CD14-positive monocyte (primary cell): ENCODE measurements around the gene CFL1. TPM values are rescaled to one million over a fixed set of nuclear protein-coding genes. Genes with fewer than 3 reads are reported as not detected.

Experiments
- DNase-seq, 3 donors: peaks; one replicate each; pipeline ENCODE4 v3.0.0-alpha.2; 2011 to 2022
- H2AFZ ChIP-seq: 2 replicates; pipeline ENCODE4 v1.6.0; 2012; ENCODE audit warnings: mild to moderate bottlenecking, low read depth, low read length, inconsistent platforms; ENCODE audit not compliant: insufficient read depth, poor library complexity, severe bottlenecking
- H3K27ac ChIP-seq, 2 donors: 1 replicate in 1 of 2; 2 replicates in 1 of 2; pipeline ENCODE4 v1.5.1; 2012 to 2013; ENCODE audit warnings: low read length in 2 of 2, control low read depth in 1 of 2, inconsistent platforms in 1 of 2, low read depth in 1 of 2, mild to moderate bottlenecking in 1 of 2
- H3K27me3 ChIP-seq, 2 donors: one replicate each; pipeline versions ENCODE4 v1.6.0 to v1.6.1; 2011 to 2013; ENCODE audit warnings: low read length in 2 of 2; ENCODE audit not compliant: control insufficient read depth in 2 of 2, insufficient read depth in 2 of 2
- H3K36me3 ChIP-seq, 2 donors: replicated peaks in 1 of 2; 1 replicate in 1 of 2; 2 replicates in 1 of 2; pipeline versions ENCODE4 v1.5.1 to v1.6.1; 2012 to 2013; ENCODE audit warnings: low read length in 2 of 2, control low read depth in 1 of 2, inconsistent platforms in 1 of 2, mild to moderate bottlenecking in 1 of 2; ENCODE audit not compliant: insufficient read depth in 2 of 2, control insufficient read depth in 1 of 2
- H3K4me1 ChIP-seq, 2 donors: 1 replicate in 1 of 2; 2 replicates in 1 of 2; pipeline versions ENCODE4 v1.5.1 to v1.6.1; 2012 to 2013; ENCODE audit warnings: low read length in 2 of 2, control low read depth in 1 of 2, inconsistent platforms in 1 of 2, mild to moderate bottlenecking in 1 of 2, moderate library complexity in 1 of 2; ENCODE audit not compliant: insufficient read depth in 2 of 2, control insufficient read depth in 1 of 2
- H3K4me2 ChIP-seq: replicated peaks from 2 replicates; pipeline ENCODE3; 2012; ENCODE audit warnings: low read length, moderate library complexity, mild to moderate bottlenecking; ENCODE audit not compliant: poor library complexity, severe bottlenecking; ENCODE audit errors: extremely low read depth
- H3K4me3 ChIP-seq, 3 experiments: fragments of 200-600 bp in 1 of 3; sonication (generic) in 1 of 3; replicated peaks in 1 of 3; 1 replicate in 2 of 3; 2 replicates in 1 of 3; pipeline ENCODE4 v1.5.1; 2011 to 2013; ENCODE audit warnings: low read length in 3 of 3, mild to moderate bottlenecking in 3 of 3, control low read depth in 2 of 3, low read depth in 2 of 3, inconsistent platforms in 1 of 3, moderate library complexity in 1 of 3
- H3K79me2 ChIP-seq: 2 replicates; pipeline ENCODE4 v1.6.0; 2012; ENCODE audit warnings: mild to moderate bottlenecking, control low read depth, inconsistent platforms, low read length, moderate library complexity; ENCODE audit not compliant: insufficient read depth
- H3K9ac ChIP-seq: 2 replicates; pipeline ENCODE4 v1.6.0; 2017; ENCODE audit warnings: low read length, mild to moderate bottlenecking; ENCODE audit not compliant: insufficient read depth, poor library complexity, severe bottlenecking
- H3K9me3 ChIP-seq, 2 donors: replicated peaks in 1 of 2; 1 replicate in 1 of 2; 2 replicates in 1 of 2; pipeline versions ENCODE4 v1.5.1 to v1.6.1; 2012 to 2013; ENCODE audit warnings: low read length in 2 of 2, control low read depth in 1 of 2; ENCODE audit not compliant: control insufficient read depth in 1 of 2, insufficient read depth in 1 of 2
- H4K20me1 ChIP-seq: 2 replicates; pipeline ENCODE4 v1.6.0; 2012; ENCODE audit warnings: mild to moderate bottlenecking, low read length, control low read depth, moderate library complexity; ENCODE audit not compliant: insufficient read depth
- H3K27ac Mint-ChIP-seq, 7 donors: one replicate each; pipeline ENCODE4 v1.8.0; 2020; ENCODE audit warnings: mild to moderate bottlenecking in 7 of 7, mixed read lengths in 7 of 7, moderate library complexity in 6 of 7, inconsistent platforms in 2 of 7
- H3K27me3 Mint-ChIP-seq, 3 donors: one replicate each; pipeline ENCODE4 v1.8.0; 2021 to 2022; ENCODE audit warnings: low read depth in 3 of 3, mild to moderate bottlenecking in 3 of 3, mixed read lengths in 3 of 3, moderate library complexity in 3 of 3, inconsistent platforms in 1 of 3
- H3K36me3 Mint-ChIP-seq, 2 donors: one replicate each; pipeline ENCODE4 v1.8.0; 2020; ENCODE audit warnings: mixed read lengths in 2 of 2, inconsistent platforms in 1 of 2, mild to moderate bottlenecking in 1 of 2
- H3K4me1 Mint-ChIP-seq: one replicate; pipeline ENCODE4 v1.8.0; 2020; ENCODE audit warnings: mild to moderate bottlenecking, mixed read lengths
- H3K4me3 Mint-ChIP-seq, 2 donors: one replicate each; pipeline ENCODE4 v1.8.0; 2020; ENCODE audit warnings: mild to moderate bottlenecking in 2 of 2, mixed read lengths in 2 of 2, moderate library complexity in 1 of 2
- H3K9me3 Mint-ChIP-seq, 7 donors: one replicate each; pipeline ENCODE4 v1.8.0; 2020 to 2022; ENCODE audit warnings: mixed read lengths in 7 of 7, mild to moderate bottlenecking in 6 of 7, moderate library complexity in 6 of 7, inconsistent platforms in 2 of 7
- CTCF ChIP-seq: fragments of 200-600 bp; IDR thresholded peaks from one replicate; pipeline ENCODE4 v1.8.0; 2022; ENCODE audit warnings: antibody characterized with exemption, mild to moderate bottlenecking
- WGBS: methylation state at CpG from one replicate; pipeline ENCODE4 v1.1.5; 2013; ENCODE audit warnings: missing lambda C conversion rate; ENCODE audit not compliant: insufficient coverage; 5-methylcytosine and 5-hydroxymethylcytosine counted together
- intact Hi-C, 2 donors: fragments of 100-400 bp; cut with micrococcal nuclease; formaldehyde crosslinking; loops; one replicate each; pipeline versions ENCODE4 v1.15.0 to v1.15.1; 2023
- polyA plus RNA-seq, 3 donors: library from polyadenylated mRNA; depleted of rRNA in 1 of 3; unstranded in 2 of 3; stranded (reverse) in 1 of 3; fragments of 300-500 nt in 2 of 3; fragments of >200 nt in 1 of 3; fragmentation: Illumina TruSeq in 2 of 3; gene quantifications; 1 replicate in 2 of 3; 2 replicates in 1 of 3; pipeline ENCODE4 v1.2.3, GENCODE V29; 2012 to 2021

CFL1 gene
- polyA plus RNA-seq, 3 donors, result 1,281 to 2,233 (median 1,889) TPM

- 94% methylated on average over 9 of the region's 10 CpGs for WGBS
- no peaks in the 10 kb centered on the region for H3K27me3 ChIP-seq
- Mint-ChIP-seq H3K27me3 (peaks cover 0 to 3% (median 0%) of the 10 kb centered on the region in 3 donors), H3K9me3 (peaks cover 0 to 12% (median 8%) of the 10 kb centered on the region in 7 donors), H3K4me3 (no peak overlapping the region), H3K27ac (no peak overlapping the region), H3K4me1 (peaks cover 37% of the 10 kb centered on the region), H3K36me3 (peaks cover 45 to 59% of the 10 kb centered on the region in 2 donors)
- no peak for TF ChIP-seq CTCF
- DNase-seq, result no peak
- H3K4me3 ChIP-seq, result no peak overlapping the region
- peak overlapping the region in 1 of 2 donors; percentile 4 for H3K27ac ChIP-seq
- H3K9me3 ChIP-seq, result peaks cover 4 to 8% of the 10 kb centered on the region in 2 donors
- no peak overlapping the region for H3K4me2 ChIP-seq
- peaks cover 38% of the 10 kb centered on the region for H3K79me2 ChIP-seq
- H3K9ac ChIP-seq, result no peak overlapping the region
- peaks cover 13 to 21% of the 10 kb centered on the region in 2 donors for H3K4me1 ChIP-seq
- peaks cover 42 to 58% of the 10 kb centered on the region in 2 donors for H3K36me3 ChIP-seq
- H2AFZ ChIP-seq, result no peak overlapping the region
- intact Hi-C loops, result no loop called here
- peaks cover 75% of the 10 kb centered on the region for H4K20me1 ChIP-seq
These were observed 6.0 kb downstream of the CFL1 start for GRCh38 chr11:65851811-65852507.

DNA sequence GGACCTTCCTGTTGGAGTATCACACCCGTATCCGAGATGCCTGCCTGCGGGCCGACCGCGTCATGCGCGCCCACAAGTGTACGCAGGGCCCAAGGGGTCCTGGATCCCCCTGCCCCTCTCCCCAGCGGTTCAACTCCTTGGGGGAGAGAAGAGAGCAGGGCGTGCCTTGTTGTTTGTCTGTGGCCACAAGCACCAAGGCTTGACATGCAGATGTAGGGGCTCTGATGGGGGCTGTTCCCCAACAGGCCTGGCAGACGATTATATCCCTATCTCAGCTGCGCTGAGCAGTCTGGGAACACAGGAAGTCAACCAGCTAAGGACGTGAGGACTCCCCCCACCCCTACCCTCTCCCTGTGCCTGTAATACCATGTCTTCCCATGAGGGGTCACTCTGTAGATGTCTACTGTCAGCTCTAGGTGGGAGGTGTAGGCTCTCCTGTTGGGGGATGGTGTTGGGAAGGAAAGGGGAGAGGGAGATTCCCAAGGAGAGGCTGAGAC lies 6.8 kb downstream of the CFL1 start:
- no peak overlapping the region for H3K4me3 ChIP-seq
- Mint-ChIP-seq H3K4me3 (no peak overlapping the region), H3K27ac (no peak overlapping the region), H3K9me3 (peaks cover 0 to 12% (median 8%) of the 10 kb centered on the region in 7 donors), H3K27me3 (peaks cover 0 to 5% (median 0%) of the 10 kb centered on the region in 3 donors), H3K36me3 (peaks cover 40 to 51% of the 10 kb centered on the region in 2 donors), H3K4me1 (peaks cover 30% of the 10 kb centered on the region)
- H3K9me3 ChIP-seq, result peaks cover 4 to 8% of the 10 kb centered on the region in 2 donors
- peaks cover 42 to 57% of the 10 kb centered on the region in 2 donors for H3K36me3 ChIP-seq
- DNase-seq, result peak in 1 of 3 donors; percentile 10
- H3K4me2 ChIP-seq, result no peak overlapping the region
- H3K9ac ChIP-seq, result no peak overlapping the region
- H2AFZ ChIP-seq, result no peak overlapping the region
- H3K79me2 ChIP-seq, result peaks cover 29% of the 10 kb centered on the region
- H3K27me3 ChIP-seq, result no peaks in the 10 kb centered on the region
- peaks cover 66% of the 10 kb centered on the region for H4K20me1 ChIP-seq
- H3K4me1 ChIP-seq, result peaks cover 7 to 13% of the 10 kb centered on the region in 2 donors
- TF ChIP-seq CTCF, result peak; percentile 47
- WGBS, result 95% methylated on average over 3 of the region's 14 CpGs
- H3K27ac ChIP-seq, result peak overlapping the region in 1 of 2 donors; percentile 4
- intact Hi-C loops, result no loop called here
